T-helper 1 cell treated with Interleukin-12 subunit alpha and Interleukin-12 subunit beta and Interleukin-4 antibody, amounts not matched to agents 30 ng/mL and 1 ng/mL, for 36 hours (primary cell): ENCODE measurements around the gene NR2C2AP. TPM values are rescaled to one million over a fixed set of nuclear protein-coding genes. Genes with fewer than 3 reads are reported as not detected.
"Not testable (repeated sequence)": the region's sequence is repeated elsewhere in the genome, so short reads cannot be mapped to it uniquely, and the experiment has no call there.

Experiments
- intact Hi-C: fragments of 100-400 bp; cut with micrococcal nuclease; formaldehyde crosslinking; loops from one replicate; pipeline ENCODE4 v1.15.1; 2024
- total RNA-seq: library from RNA; stranded (reverse); gene quantifications from 2 replicates; pipeline ENCODE4 v1.2.3, GENCODE V29; 2022

The NR2C2AP gene
- total RNA-seq = 28.0 and 30.8 TPM in 2 replicates

GRCh38 chr19:19203012-19203856 lies at the start of gene NR2C2AP:
Gene NR2C2AP, minus strand, starts transcription at chr19:19203414. Its CDS starts 354 bp downstream, at chr19:19203060.
- intact Hi-C loops = loop anchor here (1.0 kb wide), 5 partner anchors 11 to 286 kb away; partner anchors contain the start of genes BORCS8, MAU2, RFXANK and SUGP1

- intact Hi-C loops = no loop called here
These were observed 47.1 kb upstream of the NR2C2AP start for GRCh38 chr19:19250196-19250801.

- intact Hi-C loops = no loop called here
These were observed 37.3 kb upstream of the NR2C2AP start for GRCh38 chr19:19240476-19240875.

GRCh38 chr19:19239675-19240074 lies 36.5 kb upstream of the NR2C2AP start:
- intact Hi-C loops = no loop called here

GRCh38 chr19:19238126-19238894 lies 35.1 kb upstream of the NR2C2AP start:
- intact Hi-C loops = no loop called here

GRCh38 chr19:19236173-19236572 lies 33.0 kb upstream of the NR2C2AP start:
- intact Hi-C loops = no loop called here

- intact Hi-C loops = no loop called here
These were observed 31.1 kb upstream of the NR2C2AP start for GRCh38 chr19:19234220-19234816.

GRCh38 chr19:19232261-19232721 lies 29.1 kb upstream of the NR2C2AP start:
- intact Hi-C loops = no loop called here

GRCh38 chr19:19230999-19231398 lies 27.8 kb upstream of the NR2C2AP start:
- intact Hi-C loops = no loop called here

GRCh38 chr19:19229701-19230100 lies 26.5 kb upstream of the NR2C2AP start:
- intact Hi-C loops = no loop called here

GRCh38 chr19:19227217-19227616 lies 24.0 kb upstream of the NR2C2AP start:
- intact Hi-C loops = no loop called here

GRCh38 chr19:19226663-19227062 lies 23.4 kb upstream of the NR2C2AP start:
- intact Hi-C loops = no loop called here

GRCh38 chr19:19226204-19226603 lies 23.0 kb upstream of the NR2C2AP start:
- intact Hi-C loops = no loop called here

GRCh38 chr19:19224852-19225494 lies 21.8 kb upstream of the NR2C2AP start:
- intact Hi-C loops = loop anchor here (1.0 to 2.0 kb wide), 4 partner anchors 33 to 86 kb away; partner anchors contain the start of genes BORCS8, RFXANK and TMEM161A

GRCh38 chr19:19224150-19224851 lies 21.1 kb upstream of the NR2C2AP start:
- intact Hi-C loops = loop anchor here (2.0 kb wide), 1 partner anchor 86 kb away; the partner anchor contains the start of gene TMEM161A

GRCh38 chr19:19223636-19224035 lies 20.4 kb upstream of the NR2C2AP start:
- intact Hi-C loops = loop anchor here (2.0 kb wide), 1 partner anchor 85 kb away; the partner anchor contains the start of gene TMEM161A

- intact Hi-C loops = no loop called here
These were observed 19.8 kb upstream of the NR2C2AP start for GRCh38 chr19:19223060-19223459.

GRCh38 chr19:19221000-19221399 lies 17.8 kb upstream of the NR2C2AP start:
- intact Hi-C loops = not testable (repeated sequence)

- intact Hi-C loops = loop anchor here (1.0 kb wide), 1 partner anchor 40 kb away; no protein-coding TSS in a partner anchor
These were observed 15.7 kb upstream of the NR2C2AP start for GRCh38 chr19:19218911-19219310.

GRCh38 chr19:19217099-19217498 lies 13.9 kb upstream of the NR2C2AP start:
- intact Hi-C loops = no loop called here
